Measurements from ENCODE around the gene WDR20. TPM values are rescaled to one million over a fixed set of nuclear protein-coding genes. Genes with fewer than 3 reads are reported as not detected.

WDR20 gene
- total and polyA plus RNA-seq, 2 of the 8 experiments (the other 6 are each of a cell fraction or from before 2014, with no cell fraction given): 11.2 to 26.7 TPM

- Histone ChIP-seq H3K56ac (replicated peaks; ENCODE audit: insufficient read length, low read depth, low read length) (no peak overlapping the region), H4K5ac (ENCODE audit: insufficient read length, low read depth, low read length) (no peak overlapping the region), H2BK5ac (ENCODE audit: low read depth, low read length) (no peak overlapping the region), H2AFZ (ENCODE audit: low read length) (no peak overlapping the region), H3K4me1 (replicated peaks in 1 of 4; ENCODE audit: control insufficient read depth in 3 of 4, insufficient read depth in 4 of 4, low read length in 3 of 4) (peaks cover 0 to 12% (median 2%) of the 10 kb centered on the region in 4 experiments; a peak in 4 of 7 replicates), H3K18ac (ENCODE audit: extremely low read depth, low read length) (no peak overlapping the region), H3K79me1 (ENCODE audit: low read depth, low read length) (peaks cover 9% of the 10 kb centered on the region), H4K20me1 (replicated peaks in 1 of 2; ENCODE audit: control insufficient read depth in 1 of 2, insufficient read depth in 2 of 2, low read length in 2 of 2) (peaks cover 0 to 2% of the 10 kb centered on the region in 2 experiments), H3K27me3 (replicated peaks in 1 of 4; ENCODE audit: control insufficient read depth in 3 of 4, extremely low read depth in 1 of 4, insufficient read depth in 3 of 4, low read length in 3 of 4) (no peaks in the 10 kb centered on the region), H4K91ac (replicated peaks; ENCODE audit: insufficient read length, low read length) (no peak overlapping the region), H3K23me2 (ENCODE audit: low read depth, low read length) (no peaks in the 10 kb centered on the region; the same call in 1 of the 2 replicates), H3K36me3 (ENCODE audit: control insufficient read depth in 2 of 4, insufficient read depth in 4 of 4, low read length in 3 of 4) (peaks cover 0 to 8% (median 3%) of the 10 kb centered on the region in 4 experiments; a peak in 1 of 8 replicates), H3K79me2 (ENCODE audit: control insufficient read depth in 1 of 2, insufficient read depth in 2 of 2, low read length in 2 of 2) (peaks cover 7 to 46% of the 10 kb centered on the region in 2 experiments), H2BK20ac (ENCODE audit: low read length) (no peak overlapping the region), H3K4me2 (ENCODE audit: insufficient read depth in 1 of 2, low read depth in 2 of 2, low read length in 2 of 2) (peak overlapping the region; percentile 66 to 99), H3K4ac (replicated peaks; ENCODE audit: insufficient read length, low read depth, low read length) (no peak overlapping the region), H3K4me3 (ENCODE audit: extremely low read depth in 1 of 4, insufficient read depth in 2 of 4, low read depth in 3 of 4, low read length in 4 of 4) (peak overlapping the region; percentile 68 to 93 (median 84)), H4K8ac (ENCODE audit: extremely low read depth, insufficient read depth, low read length) (no peak overlapping the region), H3K9me3 (ENCODE audit: insufficient read depth in 2 of 2, low read depth in 1 of 2, low read length in 1 of 2) (no peaks in the 10 kb centered on the region), H3K23ac (ENCODE audit: insufficient read length) (no peak overlapping the region), H2BK15ac (ENCODE audit: low read length) (no peak overlapping the region), H2BK12ac (ENCODE audit: low read depth, low read length) (no peak overlapping the region), H3K27ac (ENCODE audit: low read depth, low read length) (no peak overlapping the region), H2AK5ac (ENCODE audit: low read depth, low read length) (no peak overlapping the region), H3K9ac (replicated peaks in 1 of 4; ENCODE audit: extremely low read depth in 1 of 4, low read depth in 3 of 4, low read length in 3 of 4) (peak overlapping the region in 3 of 4 experiments; percentile 69 to 82 (median 75); a peak in 2 of 7 replicates), H2BK120ac (replicated peaks; ENCODE audit: low read depth, low read length) (no peak overlapping the region), H3K14ac (ENCODE audit: insufficient read length) (no peak overlapping the region)
- TF ChIP-seq SUZ12 (IDR thresholded peaks at IDR 0.05; ENCODE audit: low read length): no peak
- no peak for TF ChIP-seq ATF3 (IDR thresholded peaks at IDR 0.05; ENCODE audit: insufficient read depth, low read depth, low read length)
- POLR2A ChIA-PET (ENCODE audit: partially characterized antibody): interaction anchor here (0.6 to 1.4 kb wide), 7 partner anchors 11 to 1928 kb away, joined by 3 to 8 read pairs (median 3); no protein-coding TSS in a partner anchor
- DNase-seq (ENCODE audit: low read depth in 1 of 2, low spot score in 2 of 2): no peak
- no peak for FAIRE-seq
- WGBS, 2 experiments (ENCODE audit: extremely low coverage in 1 of 2, insufficient coverage in 1 of 2, insufficient read length in 1 of 2, insufficient replicate concordance in 2 of 2, low coverage in 1 of 2, low lambda C conversion rate in 2 of 2, missing lambda C conversion rate in 1 of 2): 17% methylated on average over 3 of the region's 3 CpGs; no CpG with 5 or more reads in 1 of the 2 experiments
- CTCF ChIA-PET (ENCODE audit: partially characterized antibody): interaction anchor here (0.6 to 1.2 kb wide), 2 partner anchors 42 to 62 kb away, joined by 3 to 5 read pairs; no protein-coding TSS in a partner anchor
Observed at GRCh38 chr14:102138535-102138934, 1.2 kb upstream of the WDR20 start.
